Lung microvascular endothelial cell (primary cell): ENCODE results near the gene NT5C1B. TPM values are rescaled to one million over a fixed set of nuclear protein-coding genes. Genes with fewer than 3 reads are reported as not detected.

Source experiments
- DNase-seq, 2 donors: peaks; one replicate each; pipeline versions ENCODE4 v3.0.0 to v3.0.0-alpha.2; 2010; ENCODE audit warnings: low read depth in 2 of 2
- total RNA-seq: library from RNA; depleted of rRNA; stranded (reverse); fragments of >200 nt; gene quantifications from 2 replicates; pipeline ENCODE4 v1.2.1, GENCODE V29; 2014

Gene NT5C1B
- total RNA-seq, 1 donor from 2014 or later: not detected

GRCh38 chr2:18551169-18551568, 38.2 kb downstream of the NT5C1B start:
- no peak for DNase-seq

GRCh38 chr2:18550433-18550832, 38.9 kb downstream of the NT5C1B start:
- DNase-seq: no peak

- no peak for DNase-seq
Measured at GRCh38 chr2:18549083-18549482, 40.3 kb downstream of the NT5C1B start.

GRCh38 chr2:18548621-18549020, 40.7 kb downstream of the NT5C1B start:
- DNase-seq: no peak

GRCh38 chr2:18546567-18546966, 42.8 kb downstream of the NT5C1B start:
- no peak for DNase-seq

- peak; percentile 17 to 73 for DNase-seq
Measured at GRCh38 chr2:18545384-18545783, 44.0 kb downstream of the NT5C1B start.

GRCh38 chr2:18544171-18544570, 45.2 kb downstream of the NT5C1B start:
- no peak for DNase-seq

- no peak for DNase-seq
Measured at GRCh38 chr2:18540872-18541271, 48.5 kb downstream of the NT5C1B start.

- no peak for DNase-seq
Measured at GRCh38 chr2:18536697-18537096, 52.7 kb downstream of the NT5C1B start.

GRCh38 chr2:18536100-18536499, 53.3 kb downstream of the NT5C1B start:
- peak; percentile 53 to 63 for DNase-seq

GRCh38 chr2:18531194-18531593, 58.2 kb downstream of the NT5C1B start:
- DNase-seq: no peak

- DNase-seq: no peak
Measured at GRCh38 chr2:18527822-18528221, 61.5 kb downstream of the NT5C1B start.

GRCh38 chr2:18527326-18527725, 62.0 kb downstream of the NT5C1B start:
- peak in 1 of 2 donors; percentile 41 for DNase-seq

GRCh38 chr2:18526429-18526828, 62.9 kb downstream of the NT5C1B start:
- DNase-seq: no peak

GRCh38 chr2:18525852-18526251, 63.5 kb downstream of the NT5C1B start:
- no peak for DNase-seq

GRCh38 chr2:18525236-18525635, 64.1 kb downstream of the NT5C1B start:
- DNase-seq: no peak

- DNase-seq: no peak
Measured at GRCh38 chr2:18522484-18523146, 66.8 kb downstream of the NT5C1B start.

GRCh38 chr2:18520451-18521425, 68.6 kb downstream of the NT5C1B start:
- peak; percentile 78 to 85 for DNase-seq

- no peak for DNase-seq
Measured at GRCh38 chr2:18519914-18520450, 69.4 kb downstream of the NT5C1B start.

GRCh38 chr2:18518116-18519111, 71.0 kb downstream of the NT5C1B start:
- peak in 1 of 2 donors; percentile 51 for DNase-seq

GRCh38 chr2:18517386-18517785, 72.0 kb downstream of the NT5C1B start:
- no peak for DNase-seq
